ENCODE results near the gene ZKSCAN5. TPM values are rescaled to one million over a fixed set of nuclear protein-coding genes. Genes with fewer than 3 reads are reported as not detected.

ZKSCAN5 gene
- 10 to 100 TPM; 14.2 to 16.5 (median 15.0) TPM for polyA plus RNA-seq (ENCODE audit: insufficient read length in 3 of 3)
- long read RNA-seq, donor 1, full-length matches to known transcripts: 1 of 1 reads
- long read RNA-seq, donor 1, partial matches to known transcripts: 0 of 1 reads
- long read RNA-seq, donor 1, other reads (novel, unspliced or antisense): 0 of 1 reads
- long read RNA-seq, donor 2, full-length matches to known transcripts: 1 of 1 reads
- long read RNA-seq, donor 2, partial matches to known transcripts: 0 of 1 reads
- long read RNA-seq, donor 2, other reads (novel, unspliced or antisense): 0 of 1 reads
- long read RNA-seq, donor 3: 0 reads
- long read RNA-seq, donor 4: 0 reads
- long read RNA-seq, donor 5: 0 reads
- long read RNA-seq, donor 6: 0 reads
- long read RNA-seq, donor 7, partial matches to known transcripts: 0 of 5 reads
- long read RNA-seq, donor 7, other reads (novel, unspliced or antisense): 5 of 5 reads
- long read RNA-seq, donor 8: 0 reads
- long read RNA-seq, donor 9, partial matches to known transcripts: 10 of 10 reads
- long read RNA-seq, donor 9, other reads (novel, unspliced or antisense): 0 of 10 reads
- long read RNA-seq, donor 10: 0 reads
- long read RNA-seq, donor 11: 0 reads
- long read RNA-seq, donor 12: 0 reads
- long read RNA-seq, donor 13, full-length matches to known transcripts: 2 of 2 reads
- long read RNA-seq, donor 13, partial matches to known transcripts: 0 of 2 reads
- long read RNA-seq, donor 13, other reads (novel, unspliced or antisense): 0 of 2 reads
- long read RNA-seq, donor 14: 0 reads
- long read RNA-seq, donor 15, full-length matches to known transcripts: 1 of 1 reads
- long read RNA-seq, donor 15, partial matches to known transcripts: 0 of 1 reads
- long read RNA-seq, donor 15, other reads (novel, unspliced or antisense): 0 of 1 reads
- long read RNA-seq, donor 16: 0 reads

- peak; percentile 97 for DNase-seq
Measured at GRCh38 chr7:99504603-99505323, at the start of gene ZKSCAN5. Gene ZKSCAN5, plus strand, starts transcription at chr7:99504662. Its CDS starts 1,383 bp downstream, at chr7:99506045.

GRCh38 chr7:99455874-99456273 is 48.6 kb upstream of the ZKSCAN5 start:
- no peak for DNase-seq

GRCh38 chr7:99456288-99456687 is 48.2 kb upstream of the ZKSCAN5 start:
- no peak for DNase-seq

- no peak for DNase-seq
Measured at GRCh38 chr7:99457050-99457649, 47.3 kb upstream of the ZKSCAN5 start.

- no peak for DNase-seq
Measured at GRCh38 chr7:99457650-99458493, 46.6 kb upstream of the ZKSCAN5 start.

GRCh38 chr7:99459087-99459486 is 45.4 kb upstream of the ZKSCAN5 start:
- no peak for DNase-seq

GRCh38 chr7:99460651-99461050 is 43.8 kb upstream of the ZKSCAN5 start:
- DNase-seq: no peak

GRCh38 chr7:99461221-99461620 is 43.2 kb upstream of the ZKSCAN5 start:
- no peak for DNase-seq

- no peak for DNase-seq
Measured at GRCh38 chr7:99465421-99465768, 39.1 kb upstream of the ZKSCAN5 start.

GRCh38 chr7:99468336-99468918 is 36.0 kb upstream of the ZKSCAN5 start:
- DNase-seq: no peak

- no peak for DNase-seq
Measured at GRCh38 chr7:99469381-99470065, 34.9 kb upstream of the ZKSCAN5 start.

GRCh38 chr7:99472561-99473314 is 31.7 kb upstream of the ZKSCAN5 start, which contains the start of gene ZNF789:
Gene ZNF789, plus strand, starts transcription at chr7:99472890. Its CDS starts 3,567 bp downstream, at chr7:99476457.
- DNase-seq: peak; percentile 97

GRCh38 chr7:99473315-99473596 is 31.2 kb upstream of the ZKSCAN5 start:
- peak; percentile 54 for DNase-seq

GRCh38 chr7:99476107-99476506 is 28.4 kb upstream of the ZKSCAN5 start:
- DNase-seq: no peak

- DNase-seq: no peak
Measured at GRCh38 chr7:99478464-99479440, 25.7 kb upstream of the ZKSCAN5 start.

- no peak for DNase-seq
Measured at GRCh38 chr7:99485094-99485493, 19.4 kb upstream of the ZKSCAN5 start.

GRCh38 chr7:99489235-99489634 is 15.2 kb upstream of the ZKSCAN5 start:
- DNase-seq: no peak

- no peak for DNase-seq
Measured at GRCh38 chr7:99490878-99491277, 13.6 kb upstream of the ZKSCAN5 start.
